Endodermal cell (in vitro differentiated cells): ENCODE results near the gene RNU6-9. TPM values are rescaled to one million over a fixed set of nuclear protein-coding genes. Genes with fewer than 3 reads are reported as not detected.
"Not testable (repeated sequence)": the region's sequence is repeated elsewhere in the genome, so short reads cannot be mapped to it uniquely, and the experiment has no call there.

ENCODE experiments used
- DNase-seq: peaks from one replicate; pipeline ENCODE4 v3.0.0-alpha.2; 2017
- H3K27ac ChIP-seq: 2 replicates; pipeline ENCODE4 v1.5.1; 2013; ENCODE audit warnings: mild to moderate bottlenecking, low read depth, low read length, moderate library complexity
- H3K27me3 ChIP-seq: 2 replicates; pipeline ENCODE4 v1.6.1; 2013; ENCODE audit warnings: mild to moderate bottlenecking, low read length, moderate library complexity; ENCODE audit not compliant: insufficient read depth, control insufficient read depth, poor library complexity, severe bottlenecking
- H3K36me3 ChIP-seq: 2 replicates; pipeline ENCODE4 v1.7.0; 2013; ENCODE audit warnings: mild to moderate bottlenecking, low read length, moderate library complexity; ENCODE audit not compliant: control insufficient read depth, insufficient read depth
- H3K4me1 ChIP-seq: one replicate; pipeline ENCODE4 v1.7.0; 2013; ENCODE audit warnings: low read length; ENCODE audit not compliant: control insufficient read depth, insufficient read depth
- H3K4me3 ChIP-seq: 2 replicates; pipeline ENCODE4 v1.5.1; 2013; ENCODE audit warnings: mild to moderate bottlenecking, low read length, moderate library complexity
- H3K9ac ChIP-seq: 2 replicates; pipeline ENCODE4 v1.6.1; 2013; ENCODE audit warnings: mild to moderate bottlenecking, low read length, moderate library complexity; ENCODE audit not compliant: poor library complexity, severe bottlenecking; ENCODE audit errors: extremely low read depth
- H3K9me3 ChIP-seq: 2 replicates; pipeline ENCODE4 v1.6.1; 2013; ENCODE audit warnings: mild to moderate bottlenecking, low read length, moderate library complexity; ENCODE audit not compliant: control insufficient read depth
- H3K27ac Mint-ChIP-seq: 2 replicates; pipeline ENCODE4 v1.8.0; 2020; ENCODE audit warnings: mixed read lengths
- H3K27me3 Mint-ChIP-seq: 2 replicates; pipeline ENCODE4 v1.8.0; 2021; ENCODE audit warnings: mild to moderate bottlenecking, mixed read lengths; ENCODE audit not compliant: insufficient read depth
- H3K36me3 Mint-ChIP-seq: 2 replicates; pipeline ENCODE4 v1.8.0; 2020; ENCODE audit warnings: low read depth, mixed read lengths
- H3K4me1 Mint-ChIP-seq: 2 replicates; pipeline ENCODE4 v1.8.0; 2020; ENCODE audit warnings: mixed read lengths
- H3K4me3 Mint-ChIP-seq: 2 replicates; pipeline ENCODE4 v1.8.0; 2020; ENCODE audit warnings: mild to moderate bottlenecking, moderate library complexity, mixed read lengths
- H3K9me3 Mint-ChIP-seq: 2 replicates; pipeline ENCODE4 v1.8.0; 2020; ENCODE audit warnings: mild to moderate bottlenecking, mixed read lengths
- WGBS, 2 experiments: methylation state at CpG; one replicate each; pipeline versions ENCODE4 v1.1.5 to v1.1.7; 2013; ENCODE audit warnings: missing lambda C conversion rate in 2 of 2, mixed read lengths in 1 of 2; ENCODE audit not compliant: insufficient coverage in 1 of 2, insufficient read length in 1 of 2; 5-methylcytosine and 5-hydroxymethylcytosine counted together
- total RNA-seq, 2 donors: library from RNA; stranded (reverse); fragmentation: NEBNext Ultra II Directional in 1 of 2; extraction: Animal tissue kit (Norgen Biotek cat#: 25700) in 1 of 2; gene quantifications; 2 replicates in 1 of 2; 3 replicates in 1 of 2; pipeline ENCODE4 v1.2.1, GENCODE V29; 2021
- TF ChIP-seq, protein P1 (sequence below): fragments of 200-600 bp; sonication (generic); conservative IDR thresholded peaks from 2 replicates; pipeline ENCODE4 v1.5.0; 2021; ENCODE audit warnings: antibody characterized with exemption, mild to moderate bottlenecking

RNU6-9 gene
- total RNA-seq, 2 donors from 2014 or later: not detected

DNA sequence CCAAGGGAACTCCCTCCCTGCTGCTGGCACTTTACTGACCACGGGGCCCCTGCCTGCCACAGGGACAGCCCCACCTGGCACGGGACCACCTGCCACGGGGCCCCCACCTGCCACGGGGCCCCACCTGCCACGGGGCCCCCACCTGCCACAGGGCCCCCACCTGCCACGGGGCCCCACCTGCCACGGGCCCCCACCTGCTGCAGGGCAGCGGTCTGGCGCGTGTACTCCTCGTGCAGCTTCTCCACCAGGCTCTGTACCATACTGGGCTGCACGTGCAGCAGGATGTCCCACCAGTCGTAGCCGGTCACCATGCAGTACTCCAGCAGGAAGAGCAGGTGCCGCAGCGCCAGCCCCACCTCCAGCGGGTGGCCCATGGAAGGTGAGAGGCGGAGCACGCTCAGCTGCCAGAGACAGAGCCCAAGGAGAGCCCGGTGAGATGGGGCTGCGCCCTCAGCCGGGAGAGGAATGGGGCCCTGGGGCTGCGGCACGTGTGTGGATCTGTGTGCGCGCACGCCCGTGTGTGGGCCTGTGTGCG is 16.4 kb upstream of the RNU6-9 start:
- Mint-ChIP-seq H3K27ac (no peak overlapping the region), H3K4me1 (no peaks in the 10 kb centered on the region), H3K27me3 (no peaks in the 10 kb centered on the region), H3K9me3 (peaks cover 1% of the 10 kb centered on the region), H3K36me3 (peaks cover 34% of the 10 kb centered on the region), H3K4me3 (no peak overlapping the region)
- H3K27me3 ChIP-seq: no peaks in the 10 kb centered on the region
- no peaks in the 10 kb centered on the region for H3K4me1 ChIP-seq
- no peak overlapping the region for H3K27ac ChIP-seq
- no peak overlapping the region for H3K4me3 ChIP-seq
- 92 to 96% methylated on average over 24 to 29 of the region's 29 CpGs for WGBS, 2 experiments
- H3K36me3 ChIP-seq: peaks cover 25% of the 10 kb centered on the region
- DNase-seq: no peak
- TF ChIP-seq, protein P1, sequence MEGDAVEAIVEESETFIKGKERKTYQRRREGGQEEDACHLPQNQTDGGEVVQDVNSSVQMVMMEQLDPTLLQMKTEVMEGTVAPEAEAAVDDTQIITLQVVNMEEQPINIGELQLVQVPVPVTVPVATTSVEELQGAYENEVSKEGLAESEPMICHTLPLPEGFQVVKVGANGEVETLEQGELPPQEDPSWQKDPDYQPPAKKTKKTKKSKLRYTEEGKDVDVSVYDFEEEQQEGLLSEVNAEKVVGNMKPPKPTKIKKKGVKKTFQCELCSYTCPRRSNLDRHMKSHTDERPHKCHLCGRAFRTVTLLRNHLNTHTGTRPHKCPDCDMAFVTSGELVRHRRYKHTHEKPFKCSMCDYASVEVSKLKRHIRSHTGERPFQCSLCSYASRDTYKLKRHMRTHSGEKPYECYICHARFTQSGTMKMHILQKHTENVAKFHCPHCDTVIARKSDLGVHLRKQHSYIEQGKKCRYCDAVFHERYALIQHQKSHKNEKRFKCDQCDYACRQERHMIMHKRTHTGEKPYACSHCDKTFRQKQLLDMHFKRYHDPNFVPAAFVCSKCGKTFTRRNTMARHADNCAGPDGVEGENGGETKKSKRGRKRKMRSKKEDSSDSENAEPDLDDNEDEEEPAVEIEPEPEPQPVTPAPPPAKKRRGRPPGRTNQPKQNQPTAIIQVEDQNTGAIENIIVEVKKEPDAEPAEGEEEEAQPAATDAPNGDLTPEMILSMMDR: no peak
- H3K9ac ChIP-seq: no peak overlapping the region
- H3K9me3 ChIP-seq: no peaks in the 10 kb centered on the region

DNA sequence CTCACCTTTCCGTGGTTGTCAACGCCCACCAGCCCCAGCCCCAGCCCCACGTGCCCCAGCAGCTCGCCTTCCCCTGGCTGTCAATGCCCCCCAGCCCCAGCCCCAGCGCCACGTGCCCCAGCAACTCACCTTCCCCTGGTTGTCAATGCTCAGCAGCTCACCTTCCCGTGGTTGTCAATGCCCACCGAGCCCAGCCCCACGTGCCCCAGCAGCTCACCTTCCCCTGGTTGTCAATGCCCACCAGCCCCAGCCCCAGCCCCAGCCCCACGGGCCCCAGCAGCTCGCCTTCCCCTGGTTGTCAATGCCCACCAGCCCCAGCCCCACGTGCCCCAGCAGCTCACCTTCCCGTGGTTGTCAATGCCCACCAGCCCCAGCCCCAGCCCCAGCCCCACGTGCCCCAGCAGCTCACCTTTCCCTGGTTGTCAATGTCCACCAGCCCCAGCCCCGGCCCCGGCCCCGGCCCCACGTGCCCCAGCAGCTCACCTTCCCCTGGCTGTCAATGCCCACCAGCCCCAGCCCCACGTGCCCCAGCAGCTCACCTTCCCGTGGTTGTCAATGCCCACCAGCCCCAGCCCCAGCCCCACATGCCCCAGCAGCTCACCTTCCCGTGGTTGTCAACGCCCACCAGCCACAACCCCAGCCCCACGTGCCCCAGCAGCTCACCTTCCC is 15.2 kb upstream of the RNU6-9 start:
- peaks cover 37% of the 10 kb centered on the region for H3K36me3 ChIP-seq
- not testable (repeated sequence) for H3K9ac ChIP-seq, H3K27me3 ChIP-seq, H3K27ac ChIP-seq, H3K4me1 Mint-ChIP-seq, H3K4me3 ChIP-seq, H3K9me3 ChIP-seq, H3K27ac Mint-ChIP-seq, DNase-seq, H3K4me3 Mint-ChIP-seq, H3K4me1 ChIP-seq, H3K9me3 Mint-ChIP-seq, H3K27me3 Mint-ChIP-seq
- peaks cover 41% of the 10 kb centered on the region for H3K36me3 Mint-ChIP-seq
- WGBS, 2 experiments: 85 to 93% methylated on average over 7 to 21 of the region's 23 CpGs

DNA sequence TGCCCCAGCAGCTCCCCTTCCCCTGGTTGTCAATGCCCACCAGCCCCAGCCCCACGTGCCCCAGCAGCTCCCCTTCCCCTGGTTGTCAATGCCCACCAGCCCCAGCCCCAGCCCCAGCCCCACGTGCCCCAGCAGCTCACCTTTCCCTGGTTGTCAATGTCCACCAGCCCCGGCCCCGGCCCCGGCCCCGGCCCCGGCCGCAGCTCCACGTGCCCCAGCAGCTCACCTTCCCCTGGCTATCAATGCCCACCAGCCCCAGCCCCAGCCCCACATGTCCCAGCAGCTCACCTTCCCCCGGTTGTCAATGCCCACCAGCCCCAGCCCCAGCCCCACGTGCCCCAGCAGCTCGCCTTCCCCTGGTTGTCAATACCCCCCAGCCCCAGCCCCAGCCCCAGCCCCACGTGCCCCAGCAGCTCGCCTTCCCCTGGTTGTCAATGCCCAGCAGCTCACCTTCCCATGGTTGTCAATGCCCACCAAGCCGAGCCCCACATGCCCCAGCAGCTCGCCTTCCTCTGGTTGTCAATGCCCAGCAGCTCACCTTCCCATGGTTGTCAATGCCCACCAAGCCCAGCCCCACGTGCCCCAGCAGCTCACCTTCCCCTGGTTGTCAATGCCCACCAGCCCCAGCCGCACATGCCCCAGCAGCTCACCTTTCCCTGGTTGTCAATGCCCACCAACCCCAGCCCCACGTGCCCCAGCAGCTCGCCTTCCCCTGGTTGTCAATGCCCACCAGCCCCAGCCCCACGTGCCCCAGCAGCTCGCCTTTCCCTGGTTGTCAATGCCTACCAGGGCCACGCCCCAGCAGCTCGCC is 14.3 kb upstream of the RNU6-9 start:
- 87 to 93% methylated on average over 15 to 24 of the region's 24 CpGs for WGBS, 2 experiments
- not testable (repeated sequence) for H3K27ac Mint-ChIP-seq, H3K4me3 Mint-ChIP-seq, H3K27me3 ChIP-seq, H3K4me3 ChIP-seq, H3K4me1 ChIP-seq, H3K27ac ChIP-seq, H3K4me1 Mint-ChIP-seq, H3K27me3 Mint-ChIP-seq, H3K9me3 Mint-ChIP-seq, H3K9ac ChIP-seq, H3K9me3 ChIP-seq
- H3K36me3 Mint-ChIP-seq: peaks cover 45% of the 10 kb centered on the region
- peak; percentile 49 for DNase-seq
- peaks cover 33% of the 10 kb centered on the region for H3K36me3 ChIP-seq
